T-helper 1 cell (primary cell): ENCODE data around the gene TMEM107.
A peak's percentile ranks its signal among the peaks of the same experiment; 100 is the strongest.
"Not testable (repeated sequence)": the region's sequence is repeated elsewhere in the genome, so short reads cannot be mapped to it uniquely, and the experiment has no call there.

Experiments used
- DNase-seq, 5 donors: peaks; one replicate each; pipeline ENCODE4 v3.0.0-alpha.2; 2012 to 2020

Gene TMEM107

GRCh38 chr17:8189711-8190477 lies 13.7 kb upstream of the TMEM107 start, which contains the start of gene BORCS6:
TSS of gene BORCS6 (minus strand) at chr17:8190180. CDS start at chr17:8190140, 40 bp downstream.
- peak; percentile 91 to 98 (median 94) for DNase-seq

GRCh38 chr17:8189041-8189710 lies 13.0 kb upstream of the TMEM107 start:
- DNase-seq = peak in 4 of 5 donors; percentile 23 to 41 (median 27)

- DNase-seq = no peak
These were observed 12.2 kb upstream of the TMEM107 start for GRCh38 chr17:8188263-8188839.

GRCh38 chr17:8187517-8188262 lies 11.5 kb upstream of the TMEM107 start:
- DNase-seq = peak; percentile 62 to 90 (median 76)

GRCh38 chr17:8186787-8187516 lies 10.8 kb upstream of the TMEM107 start:
- DNase-seq = peak; percentile 65 to 94 (median 79)

GRCh38 chr17:8186446-8186786 lies 10.2 kb upstream of the TMEM107 start:
- no peak for DNase-seq

- DNase-seq = peak; percentile 64 to 83 (median 76)
These were observed 9.6 kb upstream of the TMEM107 start for GRCh38 chr17:8185582-8186445.

- DNase-seq = no peak
These were observed 985 bp upstream of the TMEM107 start for GRCh38 chr17:8176998-8177731.

- DNase-seq = no peak
These were observed 384 bp downstream of the TMEM107 start for GRCh38 chr17:8175795-8176196.

GRCh38 chr17:8173871-8174322 lies 2.3 kb downstream of the TMEM107 start:
- no peak for DNase-seq

GRCh38 chr17:8173056-8173870 lies 2.9 kb downstream of the TMEM107 start:
- DNase-seq = peak; percentile 58 to 96 (median 74)

- not testable (repeated sequence) for DNase-seq
These were observed 6.0 kb downstream of the TMEM107 start for GRCh38 chr17:8170186-8170585.

GRCh38 chr17:8167526-8167925 lies 8.7 kb downstream of the TMEM107 start:
- DNase-seq = no peak

- DNase-seq = no peak
These were observed 9.4 kb downstream of the TMEM107 start for GRCh38 chr17:8166731-8167130.

- peak in 1 of 5 donors; percentile 62 for DNase-seq
These were observed 11.4 kb downstream of the TMEM107 start for GRCh38 chr17:8164815-8165131.

- peak; percentile 55 to 83 (median 68) for DNase-seq
These were observed 12.0 kb downstream of the TMEM107 start for GRCh38 chr17:8163978-8164814.

GRCh38 chr17:8162997-8163977 lies 12.9 kb downstream of the TMEM107 start:
- DNase-seq = no peak
